ENCODE data around the gene DENND1A.
"Not testable (repeated sequence)": the region's sequence is repeated elsewhere in the genome, so short reads cannot be mapped to it uniquely, and the experiment has no call there.

The DENND1A gene

GRCh38 chr9:123642291-123643278 is 287.3 kb downstream of the DENND1A start:
- intact Hi-C loops (cut with micrococcal nuclease) = no loop called here
- Mint-ChIP-seq H3K9me3 (no peaks in the 10 kb centered on the region), H3K27ac (no peak overlapping the region), H3K4me1 (ENCODE audit: low read depth) (peaks cover 10% of the 10 kb centered on the region), H3K27me3 (no peaks in the 10 kb centered on the region), H3K4me3 (no peak overlapping the region), H3K36me3 (ENCODE audit: low read depth) (peaks cover 39% of the 10 kb centered on the region)

GRCh38 chr9:123640792-123641222 is 289.1 kb downstream of the DENND1A start:
- Mint-ChIP-seq H3K4me3 (no peak overlapping the region), H3K36me3 (ENCODE audit: low read depth) (peaks cover 32% of the 10 kb centered on the region), H3K4me1 (ENCODE audit: low read depth) (peaks cover 11% of the 10 kb centered on the region), H3K9me3 (no peaks in the 10 kb centered on the region), H3K27me3 (no peaks in the 10 kb centered on the region), H3K27ac (no peak overlapping the region)
- intact Hi-C loops (cut with micrococcal nuclease) = no loop called here

GRCh38 chr9:123639743-123640142 is 290.2 kb downstream of the DENND1A start:
- H3K27ac Mint-ChIP-seq = no peak overlapping the region
- no peaks in the 10 kb centered on the region for H3K27me3 Mint-ChIP-seq

GRCh38 chr9:123637945-123638634 is 291.8 kb downstream of the DENND1A start:
- Mint-ChIP-seq H3K9me3 (no peaks in the 10 kb centered on the region), H3K27me3 (no peaks in the 10 kb centered on the region), H3K27ac (peak overlapping the region; percentile 74), H3K4me1 (ENCODE audit: low read depth) (peaks cover 11% of the 10 kb centered on the region), H3K4me3 (peak overlapping the region; percentile 64), H3K36me3 (ENCODE audit: low read depth) (peaks cover 14% of the 10 kb centered on the region)
- intact Hi-C loops (cut with micrococcal nuclease) = no loop called here

More at GRCh38 chr9:123639743-123640142, 290.2 kb downstream of the DENND1A start:
- Mint-ChIP-seq H3K36me3 (ENCODE audit: low read depth) (peaks cover 30% of the 10 kb centered on the region), H3K4me1 (ENCODE audit: low read depth) (peaks cover 11% of the 10 kb centered on the region), H3K4me3 (no peak overlapping the region), H3K9me3 (no peaks in the 10 kb centered on the region)
- intact Hi-C loops (cut with micrococcal nuclease) = no loop called here

- H3K4me3 Mint-ChIP-seq = peak overlapping the region; percentile 64
- H3K36me3 Mint-ChIP-seq (ENCODE audit: low read depth) = peaks cover 12% of the 10 kb centered on the region
- no peaks in the 10 kb centered on the region for H3K27me3 Mint-ChIP-seq
- no peaks in the 10 kb centered on the region for H3K9me3 Mint-ChIP-seq
- peaks cover 11% of the 10 kb centered on the region for H3K4me1 Mint-ChIP-seq (ENCODE audit: low read depth)
- H3K27ac Mint-ChIP-seq = peak overlapping the region; percentile 74
- intact Hi-C loops (cut with micrococcal nuclease) = no loop called here
These were observed 292.4 kb downstream of the DENND1A start for GRCh38 chr9:123637606-123637944.

- H3K27me3 Mint-ChIP-seq; H3K27ac Mint-ChIP-seq; H3K9me3 Mint-ChIP-seq; H3K4me3 Mint-ChIP-seq; intact Hi-C loops (cut with micrococcal nuclease): not testable (repeated sequence)
- peaks cover 15% of the 10 kb centered on the region for H3K36me3 Mint-ChIP-seq (ENCODE audit: low read depth)
- peaks cover 11% of the 10 kb centered on the region for H3K4me1 Mint-ChIP-seq (ENCODE audit: low read depth)
These were observed 293.1 kb downstream of the DENND1A start for GRCh38 chr9:123636805-123637204.

- Mint-ChIP-seq H3K27me3 (no peaks in the 10 kb centered on the region), H3K27ac (no peak overlapping the region), H3K9me3 (no peaks in the 10 kb centered on the region), H3K4me1 (ENCODE audit: low read depth) (no peaks in the 10 kb centered on the region), H3K4me3 (no peak overlapping the region), H3K36me3 (ENCODE audit: low read depth) (peaks cover 51% of the 10 kb centered on the region)
- intact Hi-C loops (cut with micrococcal nuclease) = no loop called here
These were observed 298.1 kb downstream of the DENND1A start for GRCh38 chr9:123631862-123632261.

GRCh38 chr9:123630233-123630632 is 299.7 kb downstream of the DENND1A start:
- Mint-ChIP-seq H3K4me3 (no peak overlapping the region), H3K27me3 (no peaks in the 10 kb centered on the region), H3K27ac (no peak overlapping the region), H3K9me3 (no peaks in the 10 kb centered on the region), H3K4me1 (ENCODE audit: low read depth) (no peaks in the 10 kb centered on the region), H3K36me3 (ENCODE audit: low read depth) (peaks cover 54% of the 10 kb centered on the region)
- intact Hi-C loops (cut with micrococcal nuclease) = no loop called here

GRCh38 chr9:123629531-123629930 is 300.4 kb downstream of the DENND1A start:
- Mint-ChIP-seq H3K27me3 (no peaks in the 10 kb centered on the region), H3K9me3 (no peaks in the 10 kb centered on the region), H3K4me3 (no peak overlapping the region), H3K27ac (no peak overlapping the region), H3K4me1 (ENCODE audit: low read depth) (no peaks in the 10 kb centered on the region), H3K36me3 (ENCODE audit: low read depth) (peaks cover 61% of the 10 kb centered on the region)
- intact Hi-C loops (cut with micrococcal nuclease) = no loop called here

GRCh38 chr9:123622711-123623241 is 307.1 kb downstream of the DENND1A start:
- no peak overlapping the region for H3K4me3 Mint-ChIP-seq
- no peak overlapping the region for H3K27ac Mint-ChIP-seq
- intact Hi-C loops (cut with micrococcal nuclease) = no loop called here
- no peaks in the 10 kb centered on the region for H3K27me3 Mint-ChIP-seq
- H3K4me1 Mint-ChIP-seq (ENCODE audit: low read depth) = no peaks in the 10 kb centered on the region
- H3K9me3 Mint-ChIP-seq = no peaks in the 10 kb centered on the region
- H3K36me3 Mint-ChIP-seq (ENCODE audit: low read depth) = peaks cover 57% of the 10 kb centered on the region

GRCh38 chr9:123620239-123620638 is 309.7 kb downstream of the DENND1A start:
- Mint-ChIP-seq H3K27ac (no peak overlapping the region), H3K36me3 (ENCODE audit: low read depth) (peaks cover 60% of the 10 kb centered on the region), H3K9me3 (no peaks in the 10 kb centered on the region), H3K4me1 (ENCODE audit: low read depth) (no peaks in the 10 kb centered on the region), H3K4me3 (no peak overlapping the region), H3K27me3 (no peaks in the 10 kb centered on the region)
- intact Hi-C loops (cut with micrococcal nuclease) = no loop called here

GRCh38 chr9:123617952-123618678 is 311.8 kb downstream of the DENND1A start:
- H3K27me3 Mint-ChIP-seq = no peaks in the 10 kb centered on the region

GRCh38 chr9:123617286-123617685 is 312.6 kb downstream of the DENND1A start:
- Mint-ChIP-seq H3K4me1 (ENCODE audit: low read depth) (no peaks in the 10 kb centered on the region), H3K27me3 (no peaks in the 10 kb centered on the region), H3K36me3 (ENCODE audit: low read depth) (peaks cover 72% of the 10 kb centered on the region), H3K4me3 (no peak overlapping the region), H3K9me3 (no peaks in the 10 kb centered on the region), H3K27ac (no peak overlapping the region)
- intact Hi-C loops (cut with micrococcal nuclease) = no loop called here

More at GRCh38 chr9:123617952-123618678, 311.8 kb downstream of the DENND1A start:
- Mint-ChIP-seq H3K4me1 (ENCODE audit: low read depth) (no peaks in the 10 kb centered on the region), H3K36me3 (ENCODE audit: low read depth) (peaks cover 68% of the 10 kb centered on the region), H3K27ac (no peak overlapping the region), H3K4me3 (no peak overlapping the region), H3K9me3 (no peaks in the 10 kb centered on the region)
- intact Hi-C loops (cut with micrococcal nuclease) = no loop called here

Measured in dendritic cell treated with granulocyte-macrophage colony-stimulating factor and Interleukin-4, amounts not matched to agents 40 ng/mL and 50 ng/mL, for 4 days (primary cell).